HG02870 (cell line): ENCODE measurements around the gene SDC1.

ENCODE experiments used
- ATAC-seq: cut with Tn5 transposase; IDR thresholded peaks from one replicate; pipeline ENCODE4 v1.9.1; 2021; ENCODE audit warnings: mild to moderate bottlenecking, moderate library complexity; ENCODE audit not compliant: unreplicated experiment

SDC1 gene

GRCh38 chr2:20186855-20187187 is 38.1 kb downstream of the SDC1 start:
- ATAC-seq: no peak

- ATAC-seq: no peak
Observed at GRCh38 chr2:20186078-20186854, 38.7 kb downstream of the SDC1 start.

GRCh38 chr2:20185176-20186022 is 39.5 kb downstream of the SDC1 start:
- no peak for ATAC-seq

GRCh38 chr2:20184067-20184938 is 40.6 kb downstream of the SDC1 start:
- ATAC-seq: no peak

GRCh38 chr2:20183373-20183772 is 41.6 kb downstream of the SDC1 start:
- no peak for ATAC-seq

GRCh38 chr2:20182241-20182931 is 42.5 kb downstream of the SDC1 start:
- no peak for ATAC-seq

GRCh38 chr2:20181761-20182160 is 43.2 kb downstream of the SDC1 start:
- ATAC-seq: no peak

GRCh38 chr2:20180676-20181648 is 44.0 kb downstream of the SDC1 start:
- no peak for ATAC-seq

GRCh38 chr2:20179755-20180594 is 45.0 kb downstream of the SDC1 start:
- no peak for ATAC-seq

GRCh38 chr2:20179466-20179754 is 45.5 kb downstream of the SDC1 start:
- no peak for ATAC-seq

- no peak for ATAC-seq
Observed at GRCh38 chr2:20178666-20179465, 46.1 kb downstream of the SDC1 start.

- no peak for ATAC-seq
Observed at GRCh38 chr2:20178249-20178607, 46.7 kb downstream of the SDC1 start.

- ATAC-seq: no peak
Observed at GRCh38 chr2:20177556-20178248, 47.2 kb downstream of the SDC1 start.

- ATAC-seq: no peak
Observed at GRCh38 chr2:20176760-20177159, 48.2 kb downstream of the SDC1 start.

- no peak for ATAC-seq
Observed at GRCh38 chr2:20175931-20176330, 49.0 kb downstream of the SDC1 start.

- ATAC-seq: no peak
Observed at GRCh38 chr2:20175267-20175666, 49.7 kb downstream of the SDC1 start.

- no peak for ATAC-seq
Observed at GRCh38 chr2:20174410-20174809, 50.5 kb downstream of the SDC1 start.
